ENCODE measurements around the gene CCK.
"Not testable (repeated sequence)": the region's sequence is repeated elsewhere in the genome, so short reads cannot be mapped to it uniquely, and the experiment has no call there.

The CCK gene

GRCh38 chr3:42288385-42288784, 22.4 kb upstream of the CCK start:
- TF ChIP-seq CTCF (IDR thresholded peaks at IDR 0.05; ENCODE audit: control insufficient read depth, insufficient read depth, low read depth, low read length, missing control alignments) = no peak
- no peak overlapping the region for H3K4me3 ChIP-seq (ENCODE audit: control insufficient read depth, low read depth, low read length)
- DNase-seq (ENCODE audit: low read depth) = no peak

GRCh38 chr3:42287423-42287822, 21.4 kb upstream of the CCK start:
- not testable (repeated sequence) for DNase-seq (ENCODE audit: low read depth)

DNA sequence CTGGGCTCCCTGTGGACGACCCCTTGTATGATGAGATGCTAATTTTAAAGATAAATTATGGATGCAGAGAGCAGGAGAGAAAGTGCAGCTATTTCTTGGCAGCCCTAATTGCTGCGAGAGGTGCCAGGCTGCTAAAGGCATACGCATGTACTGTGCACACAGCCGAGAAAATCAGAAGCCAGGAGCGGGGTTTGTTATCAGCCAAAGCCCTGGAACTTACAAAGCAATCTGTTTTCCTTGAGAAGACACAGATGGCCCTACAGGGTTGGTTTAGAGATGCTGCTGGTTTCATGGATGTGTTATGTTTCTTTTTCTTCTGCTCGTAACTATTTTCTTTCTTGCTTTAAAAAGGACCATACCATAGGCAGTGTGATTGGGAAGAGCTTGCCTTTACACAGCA, 11.7 kb upstream of the CCK start:
- TF ChIP-seq CTCF (IDR thresholded peaks at IDR 0.05; ENCODE audit: control insufficient read depth, insufficient read depth, low read depth, low read length, missing control alignments) = no peak
- no peak for DNase-seq (ENCODE audit: low read depth)
- H3K4me3 ChIP-seq (ENCODE audit: control insufficient read depth, low read depth, low read length) = no peak overlapping the region

More at GRCh38 chr3:42287423-42287822, 21.4 kb upstream of the CCK start:
- not testable (repeated sequence) for H3K4me3 ChIP-seq (ENCODE audit: control insufficient read depth, low read depth, low read length)

DNA sequence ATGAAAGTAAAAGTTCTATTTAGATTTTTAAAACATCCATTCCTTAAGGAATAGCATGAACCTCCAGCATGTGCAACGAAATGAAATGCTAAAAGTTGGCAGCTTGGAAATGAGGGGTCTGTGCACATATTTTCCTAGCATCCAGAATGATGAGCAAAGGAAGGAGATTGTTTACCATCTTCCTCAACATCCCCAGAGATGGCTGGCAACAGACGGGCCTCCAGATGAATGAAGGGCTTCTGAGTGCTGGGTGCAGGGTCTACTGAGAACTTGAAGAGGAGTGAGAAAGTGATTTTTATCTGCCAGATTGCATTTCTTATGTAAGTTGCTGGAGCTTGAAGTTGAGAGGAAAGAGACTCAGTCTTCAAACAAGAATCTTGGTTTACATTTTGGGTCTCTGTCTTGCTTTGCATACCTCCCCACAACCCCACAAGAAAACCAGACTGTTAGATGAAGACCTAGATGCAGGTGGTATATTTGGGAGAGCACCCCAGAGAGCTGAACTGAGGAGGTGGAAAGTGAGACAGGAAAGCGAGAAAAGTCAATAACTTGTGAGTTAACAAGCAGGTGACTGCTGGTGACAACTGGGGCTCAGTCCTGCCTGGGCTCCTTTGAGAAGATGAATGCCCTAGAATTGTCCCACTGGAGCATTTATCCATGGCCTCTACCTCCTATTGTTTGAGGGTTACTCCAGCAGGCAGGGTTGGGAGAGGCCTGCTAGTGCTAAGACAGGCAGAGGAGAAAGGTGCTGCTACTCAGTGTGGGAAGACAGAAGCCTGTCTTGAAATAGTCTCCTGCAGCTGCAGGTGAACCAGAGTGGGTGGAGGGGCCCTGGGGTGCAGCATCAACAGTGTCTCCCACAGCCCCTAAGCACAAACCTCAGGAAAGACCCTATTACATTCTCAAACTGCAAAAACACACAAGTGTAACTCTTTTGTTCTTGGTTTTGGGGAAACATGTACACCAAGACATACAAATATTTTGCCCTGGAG, 10.5 kb upstream of the CCK start:
- no peak for DNase-seq (ENCODE audit: low read depth)
- no peak for TF ChIP-seq CTCF (IDR thresholded peaks at IDR 0.05; ENCODE audit: control insufficient read depth, insufficient read depth, low read depth, low read length, missing control alignments)
- no peak overlapping the region for H3K4me3 ChIP-seq (ENCODE audit: control insufficient read depth, low read depth, low read length)

- no peak for DNase-seq (ENCODE audit: low read depth)
- no peak for TF ChIP-seq CTCF (IDR thresholded peaks at IDR 0.05; ENCODE audit: control insufficient read depth, insufficient read depth, low read depth, low read length, missing control alignments)
- H3K4me3 ChIP-seq (ENCODE audit: control insufficient read depth, low read depth, low read length) = no peak overlapping the region
Measured at GRCh38 chr3:42275217-42275616, 9.2 kb upstream of the CCK start.

DNA sequence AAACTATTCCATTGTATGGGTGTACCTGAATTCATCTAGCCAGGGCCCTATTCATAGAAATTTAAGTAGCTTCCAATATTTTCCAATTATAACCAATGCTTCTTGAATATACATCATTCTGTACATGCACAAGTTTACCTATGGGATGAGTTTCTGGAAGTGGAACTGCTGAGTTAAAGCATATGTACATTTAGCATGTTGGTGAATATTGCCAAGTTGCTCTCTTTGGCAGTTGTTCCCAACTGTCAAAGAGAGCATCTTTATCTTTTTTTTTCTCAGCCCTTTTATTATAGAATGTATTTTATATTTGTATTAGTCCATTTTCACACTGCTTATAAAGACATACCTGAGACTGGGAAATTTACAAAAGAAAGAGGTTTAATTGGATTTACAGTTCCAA, 8.3 kb upstream of the CCK start:
- H3K4me3 ChIP-seq (ENCODE audit: control insufficient read depth, low read depth, low read length) = no peak overlapping the region
- no peak for DNase-seq (ENCODE audit: low read depth)
- no peak for TF ChIP-seq CTCF (IDR thresholded peaks at IDR 0.05; ENCODE audit: control insufficient read depth, insufficient read depth, low read depth, low read length, missing control alignments)

- H3K4me3 ChIP-seq (ENCODE audit: control insufficient read depth, low read depth, low read length) = no peak overlapping the region
- DNase-seq (ENCODE audit: low read depth) = no peak
- TF ChIP-seq CTCF (IDR thresholded peaks at IDR 0.05; ENCODE audit: control insufficient read depth, insufficient read depth, low read depth, low read length, missing control alignments) = no peak
Measured at GRCh38 chr3:42273361-42273760, 7.4 kb upstream of the CCK start.
